Right lobe of liver (tissue), 4 donors: Measurements from ENCODE around the gene CDH2.

Experiments
- CTCF ChIP-seq, 4 donors: fragments of 200-600 bp in 3 of 4; fragments of 450-650 bp in 1 of 4; IDR thresholded peaks; one replicate each; pipeline versions ENCODE4 v1.5.1 to v1.8.0; 2016 to 2022; ENCODE audit warnings: antibody characterized with exemption in 4 of 4, mild to moderate bottlenecking in 2 of 4
- POLR2A ChIP-seq: fragments of 450-650 bp; IDR thresholded peaks from one replicate; pipeline ENCODE4 v1.6.1; 2017; ENCODE audit warnings: antibody characterized with exemption, mild to moderate bottlenecking
- donor health status: DM: no; HTN: no; CAD: no.
- donor health status: DM: no; HTN: no; CAD: no.
- donor health status: DM: no; HTN: yes; CAD: no.

- TF ChIP-seq CTCF (IDR thresholded peaks at IDR 0.05) (no peak), POLR2A (no peak)
Observed at GRCh38 chr18:28176698-28176947, 307 bp downstream of the CDH2 start.
